Right lobe of liver (tissue), 4 donors: ENCODE measurements around the gene ADARB2.
"Not testable (repeated sequence)": the region's sequence is repeated elsewhere in the genome, so short reads cannot be mapped to it uniquely, and the experiment has no call there.

Experiments
- CTCF ChIP-seq, 4 donors: fragments of 200-600 bp in 3 of 4; fragments of 450-650 bp in 1 of 4; IDR thresholded peaks; one replicate each; pipeline versions ENCODE4 v1.5.1 to v1.8.0; 2016 to 2022; ENCODE audit warnings: antibody characterized with exemption in 4 of 4, mild to moderate bottlenecking in 2 of 4
- POLR2A ChIP-seq: fragments of 450-650 bp; IDR thresholded peaks from one replicate; pipeline ENCODE4 v1.6.1; 2017; ENCODE audit warnings: antibody characterized with exemption, mild to moderate bottlenecking
- donor health status: DM: no; HTN: no; CAD: no.
- donor health status: DM: no; HTN: no; CAD: no.
- donor health status: DM: no; HTN: yes; CAD: no.

GRCh38 chr10:1773204-1773603, 35.9 kb upstream of the ADARB2 start:
- TF ChIP-seq CTCF (IDR thresholded peaks at IDR 0.05); POLR2A: not testable (repeated sequence)
